Karpas-422 (cell line): Measurements from ENCODE around the gene TRPC4AP. TPM values are rescaled to one million over a fixed set of nuclear protein-coding genes. Genes with fewer than 3 reads are reported as not detected.

ENCODE experiments used
- DNase-seq: peaks from one replicate; pipeline ENCODE4 v3.0.0-alpha.2; 2015
- H2AFZ ChIP-seq: fragments of 200-600 bp; sonication (generic); 2 replicates; pipeline ENCODE4 v1.6.1; 2014; ENCODE audit warnings: antibody characterized with exemption, low read length, mixed read lengths
- H3K27ac ChIP-seq: fragments of 200-600 bp; sonication (generic); 2 replicates; pipeline ENCODE4 v1.5.1; 2014; ENCODE audit warnings: mild to moderate bottlenecking, low read length, moderate library complexity
- H3K27me3 ChIP-seq: fragments of 200-600 bp; sonication (generic); 2 replicates; pipeline ENCODE4 v1.6.1; 2014; ENCODE audit warnings: low read length, mixed read lengths
- H3K36me3 ChIP-seq: fragments of 200-600 bp; sonication (generic); 2 replicates; pipeline ENCODE4 v1.6.1; 2014; ENCODE audit warnings: low read length, mixed read lengths; ENCODE audit not compliant: insufficient read depth
- H3K4me1 ChIP-seq: fragments of 200-600 bp; sonication (generic); 2 replicates; pipeline ENCODE4 v1.6.1; 2014; ENCODE audit warnings: mild to moderate bottlenecking, low read length, mixed read lengths
- H3K4me2 ChIP-seq: fragments of 200-600 bp; sonication (generic); 2 replicates; pipeline ENCODE4 v1.6.1; 2014; ENCODE audit warnings: low read length, low read depth, mild to moderate bottlenecking; ENCODE audit not compliant: poor library complexity, severe bottlenecking
- H3K4me3 ChIP-seq: fragments of 200-600 bp; sonication (generic); 2 replicates; pipeline ENCODE4 v1.5.1; 2014; ENCODE audit warnings: mild to moderate bottlenecking, antibody characterized with exemption, low read length, mixed read lengths
- H3K79me2 ChIP-seq: fragments of 200-600 bp; sonication (generic); 2 replicates; pipeline ENCODE4 v1.6.1; 2014; ENCODE audit warnings: mild to moderate bottlenecking, low read length, mixed read lengths
- H3K9ac ChIP-seq: fragments of 200-600 bp; sonication (generic); 2 replicates; pipeline ENCODE4 v1.6.0; 2014; ENCODE audit warnings: low read length
- H3K9me2 ChIP-seq: fragments of 200-600 bp; sonication (generic), shearing (Covaris generic); replicated peaks from 2 replicates; pipeline ENCODE4 v1.6.0; 2014; ENCODE audit warnings: mild to moderate bottlenecking, low read length, moderate library complexity; ENCODE audit not compliant: insufficient read depth
- H3K9me3 ChIP-seq: fragments of 300-700, 200-600 bp; sonication (generic); 2 replicates; pipeline ENCODE4 v1.6.1; 2014; ENCODE audit warnings: low read length, mixed read lengths
- H4K20me1 ChIP-seq: fragments of 200-600 bp; sonication (generic); 2 replicates; pipeline ENCODE4 v1.6.1; 2014; ENCODE audit warnings: mild to moderate bottlenecking, antibody characterized with exemption, low read length, low read depth; ENCODE audit not compliant: insufficient read depth
- total RNA-seq: library from RNA; depleted of rRNA; stranded (reverse); fragments of >200 nt; shearing (Covaris generic); gene quantifications from 2 replicates; pipeline ENCODE4 v1.2.3, GENCODE V29; 2014; ENCODE audit warnings: low replicate concordance

TRPC4AP gene
- total RNA-seq, 1 experiment from 2014 or later, result 30.3 TPM

- Histone ChIP-seq H3K4me1 (no peaks in the 10 kb centered on the region), H3K9me3 (no peaks in the 10 kb centered on the region), H3K4me2 (no peak overlapping the region), H2AFZ (no peak overlapping the region), H3K27me3 (no peaks in the 10 kb centered on the region), H3K9me2 (no peaks in the 10 kb centered on the region), H3K27ac (no peak overlapping the region), H3K36me3 (peaks cover 10% of the 10 kb centered on the region; the same call in 1 of the 2 replicates), H4K20me1 (no peaks in the 10 kb centered on the region), H3K4me3 (no peak overlapping the region), H3K79me2 (peaks cover 25% of the 10 kb centered on the region), H3K9ac (no peak overlapping the region)
- DNase-seq, result no peak
These were observed 50.3 kb downstream of the TRPC4AP start for GRCh38 chr20:35042268-35042667.

- no peaks in the 10 kb centered on the region for H4K20me1 ChIP-seq
- H3K9me2 ChIP-seq, result no peaks in the 10 kb centered on the region
- no peak for DNase-seq
- no peak overlapping the region for H3K9ac ChIP-seq
- no peak overlapping the region for H3K27ac ChIP-seq
- peaks cover 5% of the 10 kb centered on the region; the same call in 1 of the 2 replicates for H3K36me3 ChIP-seq
- H3K79me2 ChIP-seq, result peaks cover 22% of the 10 kb centered on the region
- H3K27me3 ChIP-seq, result no peaks in the 10 kb centered on the region
- no peak overlapping the region for H2AFZ ChIP-seq
- no peaks in the 10 kb centered on the region for H3K9me3 ChIP-seq
- no peak overlapping the region for H3K4me3 ChIP-seq
- no peak overlapping the region for H3K4me2 ChIP-seq
- no peaks in the 10 kb centered on the region for H3K4me1 ChIP-seq
These were observed 52.0 kb downstream of the TRPC4AP start for GRCh38 chr20:35040646-35041045.

- Histone ChIP-seq H3K27ac (no peak overlapping the region), H3K27me3 (no peaks in the 10 kb centered on the region), H4K20me1 (no peaks in the 10 kb centered on the region), H3K9ac (no peak overlapping the region), H3K4me1 (no peaks in the 10 kb centered on the region), H2AFZ (no peak overlapping the region), H3K36me3 (peaks cover 5% of the 10 kb centered on the region; the same call in 1 of the 2 replicates), H3K9me3 (no peaks in the 10 kb centered on the region), H3K4me3 (no peak overlapping the region), H3K9me2 (no peaks in the 10 kb centered on the region), H3K79me2 (peaks cover 23% of the 10 kb centered on the region), H3K4me2 (no peak overlapping the region)
- no peak for DNase-seq
These were observed 52.6 kb downstream of the TRPC4AP start for GRCh38 chr20:35039846-35040489.

- peaks cover 10% of the 10 kb centered on the region for H3K36me3 ChIP-seq
These were observed 53.5 kb downstream of the TRPC4AP start for GRCh38 chr20:35039146-35039545.

GRCh38 chr20:35034145-35034544, 58.5 kb downstream of the TRPC4AP start:
- no peaks in the 10 kb centered on the region for H3K27me3 ChIP-seq
- H3K4me2 ChIP-seq, result no peak overlapping the region
- H3K9me2 ChIP-seq, result peaks cover 4% of the 10 kb centered on the region; the same call in 1 of the 2 replicates
- H3K27ac ChIP-seq, result no peak overlapping the region
- H3K9ac ChIP-seq, result no peak overlapping the region
- no peak overlapping the region for H2AFZ ChIP-seq
- no peak overlapping the region for H3K4me3 ChIP-seq
- H3K79me2 ChIP-seq, result peaks cover 15% of the 10 kb centered on the region
- DNase-seq, result no peak
- peaks cover 31% of the 10 kb centered on the region for H3K36me3 ChIP-seq
- H3K4me1 ChIP-seq, result peaks cover 1% of the 10 kb centered on the region; the same call in 1 of the 2 replicates
- H4K20me1 ChIP-seq, result no peaks in the 10 kb centered on the region
- no peaks in the 10 kb centered on the region for H3K9me3 ChIP-seq

More at GRCh38 chr20:35039146-35039545, 53.5 kb downstream of the TRPC4AP start:
- no peak for DNase-seq
- Histone ChIP-seq H3K4me2 (no peak overlapping the region), H3K9ac (no peak overlapping the region), H3K4me1 (no peaks in the 10 kb centered on the region), H3K27ac (no peak overlapping the region), H3K9me2 (no peaks in the 10 kb centered on the region), H3K4me3 (no peak overlapping the region), H3K79me2 (peaks cover 25% of the 10 kb centered on the region), H4K20me1 (no peaks in the 10 kb centered on the region), H2AFZ (no peak overlapping the region), H3K9me3 (no peaks in the 10 kb centered on the region), H3K27me3 (no peaks in the 10 kb centered on the region)

- H3K9me3 ChIP-seq, result no peaks in the 10 kb centered on the region
- H3K4me3 ChIP-seq, result no peak overlapping the region
- H3K9ac ChIP-seq, result no peak overlapping the region
- H4K20me1 ChIP-seq, result no peaks in the 10 kb centered on the region
- no peak overlapping the region for H3K4me2 ChIP-seq
- DNase-seq, result no peak
- no peaks in the 10 kb centered on the region for H3K27me3 ChIP-seq
- peaks cover 31% of the 10 kb centered on the region for H3K36me3 ChIP-seq
- peaks cover 4% of the 10 kb centered on the region; the same call in 1 of the 2 replicates for H3K9me2 ChIP-seq
- peaks cover 6% of the 10 kb centered on the region; the same call in 1 of the 2 replicates for H3K79me2 ChIP-seq
- no peak overlapping the region for H2AFZ ChIP-seq
- H3K27ac ChIP-seq, result no peak overlapping the region
- peaks cover 40% of the 10 kb centered on the region for H3K4me1 ChIP-seq
These were observed 62.5 kb downstream of the TRPC4AP start for GRCh38 chr20:35030136-35030535.

GRCh38 chr20:35027301-35027700, 65.3 kb downstream of the TRPC4AP start:
- H3K4me2 ChIP-seq, result peak overlapping the region; percentile 2
- DNase-seq, result no peak
- peak overlapping the region; percentile 27 for H3K27ac ChIP-seq
- H3K9ac ChIP-seq, result no peak overlapping the region
- H4K20me1 ChIP-seq, result no peaks in the 10 kb centered on the region
- H3K27me3 ChIP-seq, result no peaks in the 10 kb centered on the region
- H3K4me1 ChIP-seq, result peaks cover 43% of the 10 kb centered on the region
- peaks cover 4% of the 10 kb centered on the region; the same call in 1 of the 2 replicates for H3K9me2 ChIP-seq
- peaks cover 8% of the 10 kb centered on the region; the same call in 1 of the 2 replicates for H3K79me2 ChIP-seq
- H3K9me3 ChIP-seq, result no peaks in the 10 kb centered on the region
- H3K36me3 ChIP-seq, result peaks cover 11% of the 10 kb centered on the region; the same call in 1 of the 2 replicates
- H2AFZ ChIP-seq, result no peak overlapping the region
- H3K4me3 ChIP-seq, result no peak overlapping the region

GRCh38 chr20:35025116-35025515, 67.5 kb downstream of the TRPC4AP start:
- no peaks in the 10 kb centered on the region for H3K27me3 ChIP-seq
- no peak overlapping the region for H3K9ac ChIP-seq
- peaks cover 8% of the 10 kb centered on the region; the same call in 1 of the 2 replicates for H3K79me2 ChIP-seq
- no peak overlapping the region for H2AFZ ChIP-seq
- peak overlapping the region; percentile 59 for H3K27ac ChIP-seq
- peaks cover 43% of the 10 kb centered on the region for H3K4me1 ChIP-seq
- peak overlapping the region; percentile 32 for H3K4me2 ChIP-seq
- no peaks in the 10 kb centered on the region for H3K9me2 ChIP-seq
- no peaks in the 10 kb centered on the region for H3K9me3 ChIP-seq
- no peaks in the 10 kb centered on the region for H4K20me1 ChIP-seq
- DNase-seq, result no peak
- no peak overlapping the region for H3K4me3 ChIP-seq
- no peaks in the 10 kb centered on the region for H3K36me3 ChIP-seq
